H1 (cell line): Measurements from ENCODE around the gene AMZ1.

Experiments
- CEBPB ChIP-seq: IDR thresholded peaks from 2 replicates; pipeline ENCODE4 v1.6.1; 2012; ENCODE audit warnings: low read depth, low read length
- EZH2 ChIP-seq: fragments of 200-600 bp; sonication (generic); IDR thresholded peaks from 2 replicates; pipeline ENCODE4 v1.7.1; 2012; ENCODE audit warnings: low read depth, mild to moderate bottlenecking, moderate library complexity, low read length, inconsistent platforms; ENCODE audit not compliant: severe bottlenecking
- HDAC6 ChIP-seq: IDR thresholded peaks from one replicate; pipeline ENCODE4 v1.7.1; 2012; ENCODE audit warnings: low read depth, mild to moderate bottlenecking, inconsistent platforms, low read length, moderate library complexity
- KDM1A ChIP-seq: fragments of 200-600, 300-600 bp; sonication (generic); IDR thresholded peaks from 2 replicates; pipeline ENCODE4 v1.7.1; 2016; ENCODE audit warnings: mild to moderate bottlenecking, low read length, borderline replicate concordance
- POLR2A ChIP-seq, 2 experiments: IDR thresholded peaks; 1 replicate in 1 of 2; 2 replicates in 1 of 2; pipeline ENCODE4 v1.6.1; 2011; ENCODE audit warnings: low read depth in 2 of 2, low read length in 2 of 2, mild to moderate bottlenecking in 2 of 2; ENCODE audit errors: control extremely low read depth in 1 of 2
- POLR2AphosphoS5 ChIP-seq: IDR thresholded peaks from 2 replicates; pipeline ENCODE4 v1.6.1; 2011; ENCODE audit warnings: low read depth, low read length
- RXRA ChIP-seq: IDR thresholded peaks from 2 replicates; pipeline ENCODE4 v1.6.1; 2011; ENCODE audit warnings: low read depth, mild to moderate bottlenecking, low read length, moderate library complexity; ENCODE audit not compliant: insufficient read depth
- SP2 ChIP-seq: IDR thresholded peaks from 2 replicates; pipeline ENCODE4 v1.6.1; 2012; ENCODE audit warnings: mild to moderate bottlenecking, low read length, inconsistent platforms
- TAF1 ChIP-seq: IDR thresholded peaks from 2 replicates; pipeline ENCODE4 v1.6.1; 2011; ENCODE audit warnings: mild to moderate bottlenecking, low read depth, low read length
- YY1 ChIP-seq: IDR thresholded peaks from 2 replicates; pipeline ENCODE4 v1.6.1; 2011; ENCODE audit warnings: low read depth, mild to moderate bottlenecking, low read length
- ZNF274 ChIP-seq: IDR thresholded peaks from 2 replicates; pipeline ENCODE4 v1.7.0; 2012; ENCODE audit warnings: low read length, borderline replicate concordance; ENCODE audit errors: extremely low read depth
- TF ChIP-seq, protein P1 (sequence below), 3 experiments: IDR thresholded peaks; 1 replicate in 2 of 3; 2 replicates in 1 of 3; pipeline versions ENCODE4 v1.5.1 to v1.6.1; 2011; ENCODE audit warnings: low read length in 3 of 3, mild to moderate bottlenecking in 3 of 3, inconsistent platforms in 2 of 3, low read depth in 1 of 3, moderate library complexity in 1 of 3; ENCODE audit not compliant: insufficient read depth in 1 of 3; ENCODE audit errors: control extremely low read depth in 1 of 3
- TF ChIP-seq, protein P2 (sequence below): IDR thresholded peaks from 2 replicates; pipeline ENCODE4 v1.6.1; 2011; ENCODE audit warnings: low read depth, mild to moderate bottlenecking, low read length; ENCODE audit not compliant: insufficient read depth

DNA sequence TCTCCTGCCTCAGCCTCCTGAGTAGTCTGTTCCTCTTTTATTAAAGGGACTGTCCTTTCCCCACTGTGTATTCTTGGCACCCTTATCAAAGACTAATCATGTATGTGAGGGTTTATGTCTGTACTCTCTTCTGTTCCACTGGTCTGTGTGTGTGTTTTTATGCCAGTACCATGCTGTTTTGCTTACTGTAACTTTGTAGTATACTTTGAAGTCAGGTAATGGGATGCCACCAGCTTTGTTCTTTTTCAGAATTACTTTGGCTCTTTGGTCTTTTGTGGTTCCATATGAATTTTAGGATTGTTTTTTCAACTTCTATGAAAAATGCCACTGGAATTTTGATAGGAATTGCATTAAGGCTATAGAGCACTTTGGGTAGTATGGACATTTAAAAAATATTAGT, 14.1 kb upstream of the AMZ1 start:
- TF ChIP-seq RXRA: no peak
- TF ChIP-seq SP2: no peak
- TF ChIP-seq, protein P1, sequence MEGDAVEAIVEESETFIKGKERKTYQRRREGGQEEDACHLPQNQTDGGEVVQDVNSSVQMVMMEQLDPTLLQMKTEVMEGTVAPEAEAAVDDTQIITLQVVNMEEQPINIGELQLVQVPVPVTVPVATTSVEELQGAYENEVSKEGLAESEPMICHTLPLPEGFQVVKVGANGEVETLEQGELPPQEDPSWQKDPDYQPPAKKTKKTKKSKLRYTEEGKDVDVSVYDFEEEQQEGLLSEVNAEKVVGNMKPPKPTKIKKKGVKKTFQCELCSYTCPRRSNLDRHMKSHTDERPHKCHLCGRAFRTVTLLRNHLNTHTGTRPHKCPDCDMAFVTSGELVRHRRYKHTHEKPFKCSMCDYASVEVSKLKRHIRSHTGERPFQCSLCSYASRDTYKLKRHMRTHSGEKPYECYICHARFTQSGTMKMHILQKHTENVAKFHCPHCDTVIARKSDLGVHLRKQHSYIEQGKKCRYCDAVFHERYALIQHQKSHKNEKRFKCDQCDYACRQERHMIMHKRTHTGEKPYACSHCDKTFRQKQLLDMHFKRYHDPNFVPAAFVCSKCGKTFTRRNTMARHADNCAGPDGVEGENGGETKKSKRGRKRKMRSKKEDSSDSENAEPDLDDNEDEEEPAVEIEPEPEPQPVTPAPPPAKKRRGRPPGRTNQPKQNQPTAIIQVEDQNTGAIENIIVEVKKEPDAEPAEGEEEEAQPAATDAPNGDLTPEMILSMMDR (IDR thresholded peaks at IDR 0.05; ENCODE audit: control extremely low read depth in 1 of 3, insufficient read depth in 1 of 3, low read depth in 1 of 3, low read length in 3 of 3): no peak
- TF ChIP-seq POLR2A (IDR thresholded peaks at IDR 0.05; ENCODE audit: control extremely low read depth in 1 of 2, low read depth in 2 of 2, low read length in 2 of 2): no peak
- TF ChIP-seq, protein P2, sequence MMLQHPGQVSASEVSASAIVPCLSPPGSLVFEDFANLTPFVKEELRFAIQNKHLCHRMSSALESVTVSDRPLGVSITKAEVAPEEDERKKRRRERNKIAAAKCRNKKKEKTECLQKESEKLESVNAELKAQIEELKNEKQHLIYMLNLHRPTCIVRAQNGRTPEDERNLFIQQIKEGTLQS: no peak
- no peak for TF ChIP-seq YY1
- TF ChIP-seq EZH2: no peak
- no peak for TF ChIP-seq HDAC6
- TF ChIP-seq TAF1: no peak
- no peak for TF ChIP-seq KDM1A
- TF ChIP-seq ZNF274: no peak
- TF ChIP-seq POLR2AphosphoS5: no peak
- TF ChIP-seq CEBPB: no peak
